Ishikawa (cell line): ENCODE measurements around the gene DAZAP1.

Experiments
- CEBPB ChIP-seq: IDR thresholded peaks from 2 replicates; pipeline ENCODE4 v1.6.1; 2012
- CREB1 ChIP-seq: IDR thresholded peaks from 2 replicates; pipeline ENCODE4 v1.6.1; 2012; ENCODE audit warnings: low read depth
- EGR1 ChIP-seq: IDR thresholded peaks from 2 replicates; pipeline ENCODE4 v1.6.1; 2012
- EP300 ChIP-seq: IDR thresholded peaks from 2 replicates; pipeline ENCODE4 v1.6.1; 2012; ENCODE audit warnings: borderline replicate concordance
- FOXM1 ChIP-seq: IDR thresholded peaks from 2 replicates; pipeline ENCODE4 v1.6.1; 2012; ENCODE audit warnings: low read depth, borderline replicate concordance
- NFIC ChIP-seq: IDR thresholded peaks from 2 replicates; pipeline ENCODE4 v1.6.1; 2012
- RAD21 ChIP-seq: IDR thresholded peaks from 2 replicates; pipeline ENCODE4 v1.6.1; 2012; ENCODE audit warnings: low read depth
- TAF1 ChIP-seq: IDR thresholded peaks from 2 replicates; pipeline ENCODE4 v1.6.1; 2012; ENCODE audit warnings: low read depth, mild to moderate bottlenecking
- TCF12 ChIP-seq: IDR thresholded peaks from 2 replicates; pipeline ENCODE4 v1.6.1; 2012; ENCODE audit warnings: low read depth
- TEAD4 ChIP-seq: IDR thresholded peaks from 2 replicates; pipeline ENCODE4 v1.6.1; 2012
- YY1 ChIP-seq: IDR thresholded peaks from 2 replicates; pipeline ENCODE4 v1.6.1; 2012; ENCODE audit warnings: low read depth
- ZBTB7A ChIP-seq: IDR thresholded peaks from 2 replicates; pipeline ENCODE4 v1.6.1; 2012; ENCODE audit warnings: low read depth
- TF ChIP-seq, protein P1 (sequence below): IDR thresholded peaks from 2 replicates; pipeline ENCODE4 v1.6.1; 2012
- TF ChIP-seq, protein P2 (sequence below): IDR thresholded peaks from 2 replicates; pipeline ENCODE4 v1.6.1; 2012; ENCODE audit warnings: low read depth, mild to moderate bottlenecking
- TF ChIP-seq, protein P3 (sequence below): IDR thresholded peaks from 2 replicates; pipeline ENCODE4 v1.6.1; 2012

Gene DAZAP1

DNA sequence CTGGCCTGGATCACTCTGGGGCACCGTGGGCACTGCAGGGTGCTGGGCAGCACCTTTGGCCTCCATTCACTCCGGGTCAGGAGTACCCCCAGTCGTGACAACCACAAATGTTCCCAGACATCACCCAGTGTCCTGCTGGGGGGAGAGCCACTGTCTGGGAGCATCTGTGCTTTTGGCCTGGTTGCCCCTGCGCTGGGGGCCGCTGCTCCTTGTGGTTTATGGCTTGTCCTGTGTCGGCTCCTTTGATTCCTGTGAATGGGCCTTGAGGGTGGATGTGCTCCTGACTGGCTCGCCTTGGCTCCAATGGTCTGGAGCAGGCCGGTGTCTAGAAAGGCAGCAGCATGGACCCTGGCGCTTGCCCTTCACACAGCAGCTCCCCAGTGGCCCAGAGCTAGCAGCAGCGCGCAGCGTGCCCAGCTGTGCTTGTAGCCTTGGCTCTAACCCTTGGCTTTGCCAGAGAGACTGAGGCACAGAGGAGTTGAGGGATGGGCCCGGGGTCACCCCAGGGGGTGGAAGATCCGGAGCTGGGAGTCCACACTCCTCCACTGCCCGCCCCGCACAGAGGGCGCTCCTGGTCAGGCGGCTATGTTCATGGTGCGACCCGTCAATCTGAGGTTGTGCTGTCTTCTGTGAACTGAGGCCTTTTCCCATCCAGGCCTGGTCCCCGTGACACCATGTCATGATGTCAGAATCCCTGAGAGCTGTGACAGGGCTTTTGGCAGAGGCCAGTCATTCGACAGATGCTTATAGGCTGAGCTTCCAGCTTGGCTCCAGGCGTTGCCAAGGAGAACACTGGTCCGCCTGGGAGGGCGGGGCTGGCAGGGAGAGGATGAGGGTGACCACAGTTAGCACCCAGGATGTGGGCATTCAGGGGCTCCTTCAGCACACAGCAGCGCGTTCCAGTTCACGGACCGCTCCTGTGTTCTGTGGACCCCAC is 4.1 kb downstream of the DAZAP1 start:
- TF ChIP-seq TAF1 (no peak), EGR1 (no peak), TCF12 (no peak), EP300 (no peak), CEBPB (no peak), RAD21 (no peak), ZBTB7A (no peak), FOXM1 (no peak), YY1 (no peak), TEAD4 (no peak), NFIC (no peak), CREB1 (no peak)
- TF ChIP-seq, protein P1, sequence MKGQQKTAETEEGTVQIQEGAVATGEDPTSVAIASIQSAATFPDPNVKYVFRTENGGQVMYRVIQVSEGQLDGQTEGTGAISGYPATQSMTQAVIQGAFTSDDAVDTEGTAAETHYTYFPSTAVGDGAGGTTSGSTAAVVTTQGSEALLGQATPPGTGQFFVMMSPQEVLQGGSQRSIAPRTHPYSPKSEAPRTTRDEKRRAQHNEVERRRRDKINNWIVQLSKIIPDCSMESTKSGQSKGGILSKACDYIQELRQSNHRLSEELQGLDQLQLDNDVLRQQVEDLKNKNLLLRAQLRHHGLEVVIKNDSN, result no peak
- TF ChIP-seq, protein P2, sequence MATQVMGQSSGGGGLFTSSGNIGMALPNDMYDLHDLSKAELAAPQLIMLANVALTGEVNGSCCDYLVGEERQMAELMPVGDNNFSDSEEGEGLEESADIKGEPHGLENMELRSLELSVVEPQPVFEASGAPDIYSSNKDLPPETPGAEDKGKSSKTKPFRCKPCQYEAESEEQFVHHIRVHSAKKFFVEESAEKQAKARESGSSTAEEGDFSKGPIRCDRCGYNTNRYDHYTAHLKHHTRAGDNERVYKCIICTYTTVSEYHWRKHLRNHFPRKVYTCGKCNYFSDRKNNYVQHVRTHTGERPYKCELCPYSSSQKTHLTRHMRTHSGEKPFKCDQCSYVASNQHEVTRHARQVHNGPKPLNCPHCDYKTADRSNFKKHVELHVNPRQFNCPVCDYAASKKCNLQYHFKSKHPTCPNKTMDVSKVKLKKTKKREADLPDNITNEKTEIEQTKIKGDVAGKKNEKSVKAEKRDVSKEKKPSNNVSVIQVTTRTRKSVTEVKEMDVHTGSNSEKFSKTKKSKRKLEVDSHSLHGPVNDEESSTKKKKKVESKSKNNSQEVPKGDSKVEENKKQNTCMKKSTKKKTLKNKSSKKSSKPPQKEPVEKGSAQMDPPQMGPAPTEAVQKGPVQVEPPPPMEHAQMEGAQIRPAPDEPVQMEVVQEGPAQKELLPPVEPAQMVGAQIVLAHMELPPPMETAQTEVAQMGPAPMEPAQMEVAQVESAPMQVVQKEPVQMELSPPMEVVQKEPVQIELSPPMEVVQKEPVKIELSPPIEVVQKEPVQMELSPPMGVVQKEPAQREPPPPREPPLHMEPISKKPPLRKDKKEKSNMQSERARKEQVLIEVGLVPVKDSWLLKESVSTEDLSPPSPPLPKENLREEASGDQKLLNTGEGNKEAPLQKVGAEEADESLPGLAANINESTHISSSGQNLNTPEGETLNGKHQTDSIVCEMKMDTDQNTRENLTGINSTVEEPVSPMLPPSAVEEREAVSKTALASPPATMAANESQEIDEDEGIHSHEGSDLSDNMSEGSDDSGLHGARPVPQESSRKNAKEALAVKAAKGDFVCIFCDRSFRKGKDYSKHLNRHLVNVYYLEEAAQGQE, result no peak
- TF ChIP-seq, protein P3, sequence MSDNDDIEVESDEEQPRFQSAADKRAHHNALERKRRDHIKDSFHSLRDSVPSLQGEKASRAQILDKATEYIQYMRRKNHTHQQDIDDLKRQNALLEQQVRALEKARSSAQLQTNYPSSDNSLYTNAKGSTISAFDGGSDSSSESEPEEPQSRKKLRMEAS, result no peak

DNA sequence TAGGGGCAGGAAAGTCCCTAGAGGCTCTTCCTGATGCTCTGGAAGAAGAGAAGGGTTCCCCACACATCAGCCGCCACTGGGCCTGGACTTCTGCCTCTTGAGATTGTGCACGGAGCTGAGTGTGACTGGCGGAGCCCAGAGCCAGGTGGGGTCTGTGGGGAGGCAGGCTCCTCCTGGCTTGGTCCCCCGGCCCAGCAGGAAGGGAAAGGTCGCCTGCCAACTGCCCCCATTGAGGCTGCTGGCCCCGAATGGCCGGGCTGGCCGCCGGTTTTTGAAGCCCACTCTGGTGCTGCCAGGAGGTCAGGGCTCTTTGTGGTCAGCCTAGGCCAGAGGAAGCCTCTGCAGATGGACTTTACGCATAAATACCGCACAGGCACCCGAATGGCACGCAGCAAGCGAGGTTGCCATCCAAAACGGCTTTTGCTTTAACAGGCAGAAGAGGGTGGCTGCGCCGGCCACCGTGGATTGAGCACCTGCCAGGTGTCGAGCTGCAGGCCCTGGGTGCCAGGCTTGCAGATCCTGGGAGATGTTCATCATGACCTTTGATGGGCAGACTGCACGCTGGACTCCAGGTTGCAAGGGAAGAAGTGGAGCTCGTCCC is 5.0 kb downstream of the DAZAP1 start:
- TF ChIP-seq EP300 (no peak), TEAD4 (no peak), ZBTB7A (no peak), TCF12 (no peak), CEBPB (no peak), TAF1 (no peak), NFIC (no peak), YY1 (no peak), FOXM1 (no peak), CREB1 (no peak), RAD21 (no peak), EGR1 (no peak)
- TF ChIP-seq, protein P3, result no peak
- TF ChIP-seq, protein P2, result no peak
- TF ChIP-seq, protein P1, result no peak

DNA sequence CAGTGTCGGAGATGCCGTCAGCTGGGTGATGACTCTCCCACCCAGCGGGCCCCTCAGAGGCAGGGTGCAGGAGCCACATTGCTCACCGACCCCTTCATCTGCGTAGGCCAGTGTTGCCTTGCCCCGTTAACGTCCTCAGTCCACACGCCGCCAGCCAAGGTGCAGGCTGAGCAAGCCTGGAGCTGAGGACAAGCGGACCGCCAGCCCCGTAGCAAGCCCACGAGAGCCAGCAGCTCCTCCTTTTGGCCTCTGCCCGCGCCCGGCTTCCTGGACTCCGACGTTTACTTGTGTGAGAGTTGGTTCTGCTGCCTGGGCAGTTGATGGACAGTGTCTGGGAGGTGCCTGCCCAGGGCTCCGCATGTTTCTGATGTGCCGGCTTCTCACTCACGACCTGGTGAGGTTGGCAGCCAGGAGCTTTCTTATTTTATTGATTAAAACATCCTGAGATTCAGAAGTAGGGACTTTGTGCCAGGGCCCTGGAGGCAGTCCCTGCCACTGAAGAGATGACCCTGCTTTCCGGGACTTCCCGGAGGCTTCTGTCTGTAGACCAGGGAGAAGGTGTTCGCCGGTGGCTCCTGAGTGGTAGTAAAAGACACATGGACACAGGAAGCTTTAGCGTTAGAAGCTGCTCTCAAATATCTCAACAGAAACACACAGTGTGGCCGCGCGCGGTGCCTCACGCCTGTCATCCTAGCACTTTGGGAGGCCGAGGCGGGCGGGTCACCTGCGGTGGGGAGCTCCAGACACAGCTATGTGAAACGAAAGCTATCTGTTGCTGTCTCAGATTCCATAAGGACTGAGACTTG is 5.8 kb downstream of the DAZAP1 start:
- TF ChIP-seq EGR1, result no peak
- no peak for TF ChIP-seq ZBTB7A
- no peak for TF ChIP-seq YY1
- TF ChIP-seq CEBPB, result no peak
- TF ChIP-seq RAD21, result no peak
- TF ChIP-seq, protein P3, result no peak
- TF ChIP-seq TEAD4, result no peak
- no peak for TF ChIP-seq TCF12

DNA sequence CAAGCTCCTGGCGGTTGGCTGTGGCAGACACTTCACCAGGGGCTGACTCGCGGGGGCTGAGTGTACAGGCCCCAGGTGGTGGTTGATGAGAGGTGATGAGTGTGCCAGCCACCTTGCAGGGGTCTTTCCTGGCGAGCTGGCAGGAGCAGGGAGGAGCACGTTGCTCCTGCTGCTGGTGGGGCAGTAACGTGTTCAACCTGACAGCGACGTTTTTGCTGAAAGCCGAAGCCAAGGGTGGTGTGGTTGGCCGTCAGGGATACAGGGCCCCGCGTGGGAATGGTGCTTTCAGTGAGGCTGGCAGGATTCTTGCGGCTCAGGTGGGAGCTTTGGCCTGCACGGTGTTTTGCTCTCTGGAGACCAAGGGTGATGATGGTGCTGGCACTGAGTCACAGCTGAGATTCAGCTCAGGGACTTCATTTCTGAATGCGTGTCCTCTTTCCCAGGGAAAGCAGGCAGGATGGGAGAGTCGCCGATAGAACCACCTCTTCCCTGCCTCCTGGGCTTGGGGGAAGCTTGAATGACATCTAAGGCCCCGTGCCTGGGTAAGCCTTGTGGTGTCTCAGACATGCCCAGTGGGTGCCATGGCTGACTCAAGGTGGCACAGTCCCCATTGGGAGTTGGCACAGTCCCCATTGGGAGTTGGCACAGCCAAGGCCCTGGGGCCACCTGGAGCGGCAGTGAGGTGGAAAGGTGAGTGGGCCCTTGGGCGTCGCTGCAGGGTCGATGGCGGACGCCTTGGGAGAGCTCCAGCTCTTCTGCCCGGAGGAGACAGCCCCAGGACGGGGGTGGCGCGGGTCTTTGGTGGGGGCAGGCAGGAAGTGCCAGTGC is 8.8 kb downstream of the DAZAP1 start:
- TF ChIP-seq CEBPB (no peak), TEAD4 (no peak), NFIC (no peak), TCF12 (no peak), YY1 (no peak), RAD21 (no peak), EGR1 (no peak), EP300 (no peak), CREB1 (no peak), FOXM1 (no peak)
- TF ChIP-seq, protein P2, result no peak
- TF ChIP-seq, protein P1, result no peak
